Measurements from ENCODE around the gene AP1M1.

DNA sequence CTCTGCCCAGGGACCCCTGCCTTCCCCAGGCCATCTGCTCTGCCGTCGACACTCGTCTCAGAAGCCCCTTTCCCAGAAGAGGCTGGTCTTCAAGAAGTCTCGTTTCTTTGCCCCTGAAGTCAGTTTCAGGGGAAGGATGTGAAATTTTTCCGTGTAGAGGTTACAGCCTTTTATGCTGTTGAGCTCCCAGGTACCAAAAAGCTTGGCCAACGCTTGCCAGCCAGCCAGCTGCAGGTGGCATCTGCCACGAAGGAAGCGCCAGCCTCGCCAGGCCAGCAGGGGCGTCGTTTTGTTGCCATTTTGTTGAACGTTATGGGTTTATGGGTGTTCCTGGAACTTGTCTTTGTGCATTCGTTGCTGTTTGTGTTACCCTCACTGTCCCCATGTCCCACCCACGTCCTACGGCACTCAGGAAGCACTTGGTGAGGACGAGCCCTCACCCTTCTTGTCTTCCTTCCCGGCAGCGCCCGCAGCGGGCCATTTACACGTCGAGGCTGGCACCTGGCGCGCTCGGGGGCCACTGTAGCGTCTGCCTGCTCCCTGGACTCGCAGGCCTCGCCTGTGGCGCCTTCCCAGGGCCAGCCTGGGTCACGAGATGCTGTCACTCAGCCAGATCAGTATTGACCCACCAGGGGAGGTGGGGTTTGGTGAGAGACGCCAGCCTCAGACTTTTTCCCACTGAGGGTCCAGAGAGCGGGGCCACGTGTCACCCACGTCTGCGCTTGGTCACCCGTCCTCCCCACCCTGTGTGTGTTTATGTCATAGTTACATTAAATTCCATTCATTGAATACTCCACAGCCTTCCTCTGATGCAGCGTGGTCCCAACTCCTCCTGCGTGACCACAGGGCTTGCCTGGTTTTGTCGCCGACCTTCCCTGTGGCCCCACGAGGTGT is 37.1 kb downstream of the AP1M1 start:
- no peak for TF ChIP-seq ZC3H10 (CRISPR knock-in tag; IDR thresholded peaks at IDR 0.05)
- no peak for TF ChIP-seq ISL1 (CRISPR knock-in tag; IDR thresholded peaks at IDR 0.05)
- TF ChIP-seq ZNF565 (CRISPR knock-in tag; conservative IDR thresholded peaks at IDR 0.05; ENCODE audit: low read depth) = no peak
- TF ChIP-seq, protein P1, sequence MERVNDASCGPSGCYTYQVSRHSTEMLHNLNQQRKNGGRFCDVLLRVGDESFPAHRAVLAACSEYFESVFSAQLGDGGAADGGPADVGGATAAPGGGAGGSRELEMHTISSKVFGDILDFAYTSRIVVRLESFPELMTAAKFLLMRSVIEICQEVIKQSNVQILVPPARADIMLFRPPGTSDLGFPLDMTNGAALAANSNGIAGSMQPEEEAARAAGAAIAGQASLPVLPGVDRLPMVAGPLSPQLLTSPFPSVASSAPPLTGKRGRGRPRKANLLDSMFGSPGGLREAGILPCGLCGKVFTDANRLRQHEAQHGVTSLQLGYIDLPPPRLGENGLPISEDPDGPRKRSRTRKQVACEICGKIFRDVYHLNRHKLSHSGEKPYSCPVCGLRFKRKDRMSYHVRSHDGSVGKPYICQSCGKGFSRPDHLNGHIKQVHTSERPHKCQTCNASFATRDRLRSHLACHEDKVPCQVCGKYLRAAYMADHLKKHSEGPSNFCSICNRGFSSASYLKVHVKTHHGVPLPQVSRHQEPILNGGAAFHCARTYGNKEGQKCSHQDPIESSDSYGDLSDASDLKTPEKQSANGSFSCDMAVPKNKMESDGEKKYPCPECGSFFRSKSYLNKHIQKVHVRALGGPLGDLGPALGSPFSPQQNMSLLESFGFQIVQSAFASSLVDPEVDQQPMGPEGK (CRISPR knock-in tag; IDR thresholded peaks at IDR 0.05; ENCODE audit: borderline replicate concordance) = no peak
- TF ChIP-seq, protein P2, sequence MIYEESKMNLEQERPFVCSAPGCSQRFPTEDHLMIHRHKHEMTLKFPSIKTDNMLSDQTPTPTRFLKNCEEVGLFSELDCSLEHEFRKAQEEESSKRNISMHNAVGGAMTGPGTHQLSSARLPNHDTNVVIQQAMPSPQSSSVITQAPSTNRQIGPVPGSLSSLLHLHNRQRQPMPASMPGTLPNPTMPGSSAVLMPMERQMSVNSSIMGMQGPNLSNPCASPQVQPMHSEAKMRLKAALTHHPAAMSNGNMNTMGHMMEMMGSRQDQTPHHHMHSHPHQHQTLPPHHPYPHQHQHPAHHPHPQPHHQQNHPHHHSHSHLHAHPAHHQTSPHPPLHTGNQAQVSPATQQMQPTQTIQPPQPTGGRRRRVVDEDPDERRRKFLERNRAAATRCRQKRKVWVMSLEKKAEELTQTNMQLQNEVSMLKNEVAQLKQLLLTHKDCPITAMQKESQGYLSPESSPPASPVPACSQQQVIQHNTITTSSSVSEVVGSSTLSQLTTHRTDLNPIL (CRISPR knock-in tag; IDR thresholded peaks at IDR 0.05; ENCODE audit: low read depth) = no peak
- no peak for TF ChIP-seq TCF4 (CRISPR knock-in tag; IDR thresholded peaks at IDR 0.05; ENCODE audit: borderline replicate concordance)
- TF ChIP-seq, protein P3, sequence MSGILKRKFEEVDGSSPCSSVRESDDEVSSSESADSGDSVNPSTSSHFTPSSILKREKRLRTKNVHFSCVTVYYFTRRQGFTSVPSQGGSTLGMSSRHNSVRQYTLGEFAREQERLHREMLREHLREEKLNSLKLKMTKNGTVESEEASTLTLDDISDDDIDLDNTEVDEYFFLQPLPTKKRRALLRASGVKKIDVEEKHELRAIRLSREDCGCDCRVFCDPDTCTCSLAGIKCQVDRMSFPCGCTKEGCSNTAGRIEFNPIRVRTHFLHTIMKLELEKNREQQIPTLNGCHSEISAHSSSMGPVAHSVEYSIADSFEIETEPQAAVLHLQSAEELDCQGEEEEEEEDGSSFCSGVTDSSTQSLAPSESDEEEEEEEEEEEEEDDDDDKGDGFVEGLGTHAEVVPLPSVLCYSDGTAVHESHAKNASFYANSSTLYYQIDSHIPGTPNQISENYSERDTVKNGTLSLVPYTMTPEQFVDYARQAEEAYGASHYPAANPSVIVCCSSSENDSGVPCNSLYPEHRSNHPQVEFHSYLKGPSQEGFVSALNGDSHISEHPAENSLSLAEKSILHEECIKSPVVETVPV (CRISPR knock-in tag; IDR thresholded peaks at IDR 0.05) = no peak
- TF ChIP-seq RARB (CRISPR knock-in tag; IDR thresholded peaks at IDR 0.05) = no peak
- TF ChIP-seq ZNF8 (CRISPR knock-in tag; IDR thresholded peaks at IDR 0.05) = no peak
- no peak for TF ChIP-seq ARNTL (CRISPR knock-in tag; IDR thresholded peaks at IDR 0.05; ENCODE audit: borderline replicate concordance, low read depth)
- TF ChIP-seq ZFP3 (CRISPR knock-in tag; IDR thresholded peaks at IDR 0.05) = no peak
